WI38 (cell line): ENCODE measurements around the gene CLIC5.

ENCODE experiments used
- H3K4me3 ChIP-seq: 2 replicates; pipeline ENCODE4 v1.5.1; 2011; ENCODE audit warnings: low read depth, mild to moderate bottlenecking, control low read depth, low read length
- TF ChIP-seq, protein P1 (sequence below): IDR thresholded peaks from 2 replicates; pipeline ENCODE4 v1.5.1; 2012; ENCODE audit warnings: low read depth, mild to moderate bottlenecking, control low read depth, low read length

CLIC5 gene

DNA sequence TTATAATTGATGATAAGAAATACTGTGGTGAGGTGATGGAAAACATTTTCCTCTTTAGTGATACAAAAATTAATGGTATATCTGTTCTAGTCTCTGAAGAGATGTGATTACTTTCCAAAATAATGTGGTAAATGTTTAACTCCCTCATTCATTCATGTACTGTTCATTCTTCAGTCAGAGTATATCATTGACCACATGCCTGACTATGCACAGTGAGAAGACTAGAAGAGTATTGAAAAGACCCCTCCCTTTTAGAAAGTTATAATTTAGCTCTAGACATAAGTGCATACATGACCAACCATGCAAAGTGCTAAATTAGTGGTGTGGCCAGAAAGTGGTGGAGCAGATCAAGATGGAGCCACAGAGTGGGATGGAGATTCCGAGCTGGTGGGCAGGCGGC lies 133.0 kb downstream of the CLIC5 start:
- TF ChIP-seq, protein P1, sequence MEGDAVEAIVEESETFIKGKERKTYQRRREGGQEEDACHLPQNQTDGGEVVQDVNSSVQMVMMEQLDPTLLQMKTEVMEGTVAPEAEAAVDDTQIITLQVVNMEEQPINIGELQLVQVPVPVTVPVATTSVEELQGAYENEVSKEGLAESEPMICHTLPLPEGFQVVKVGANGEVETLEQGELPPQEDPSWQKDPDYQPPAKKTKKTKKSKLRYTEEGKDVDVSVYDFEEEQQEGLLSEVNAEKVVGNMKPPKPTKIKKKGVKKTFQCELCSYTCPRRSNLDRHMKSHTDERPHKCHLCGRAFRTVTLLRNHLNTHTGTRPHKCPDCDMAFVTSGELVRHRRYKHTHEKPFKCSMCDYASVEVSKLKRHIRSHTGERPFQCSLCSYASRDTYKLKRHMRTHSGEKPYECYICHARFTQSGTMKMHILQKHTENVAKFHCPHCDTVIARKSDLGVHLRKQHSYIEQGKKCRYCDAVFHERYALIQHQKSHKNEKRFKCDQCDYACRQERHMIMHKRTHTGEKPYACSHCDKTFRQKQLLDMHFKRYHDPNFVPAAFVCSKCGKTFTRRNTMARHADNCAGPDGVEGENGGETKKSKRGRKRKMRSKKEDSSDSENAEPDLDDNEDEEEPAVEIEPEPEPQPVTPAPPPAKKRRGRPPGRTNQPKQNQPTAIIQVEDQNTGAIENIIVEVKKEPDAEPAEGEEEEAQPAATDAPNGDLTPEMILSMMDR: no peak
- H3K4me3 ChIP-seq: no peak overlapping the region

DNA sequence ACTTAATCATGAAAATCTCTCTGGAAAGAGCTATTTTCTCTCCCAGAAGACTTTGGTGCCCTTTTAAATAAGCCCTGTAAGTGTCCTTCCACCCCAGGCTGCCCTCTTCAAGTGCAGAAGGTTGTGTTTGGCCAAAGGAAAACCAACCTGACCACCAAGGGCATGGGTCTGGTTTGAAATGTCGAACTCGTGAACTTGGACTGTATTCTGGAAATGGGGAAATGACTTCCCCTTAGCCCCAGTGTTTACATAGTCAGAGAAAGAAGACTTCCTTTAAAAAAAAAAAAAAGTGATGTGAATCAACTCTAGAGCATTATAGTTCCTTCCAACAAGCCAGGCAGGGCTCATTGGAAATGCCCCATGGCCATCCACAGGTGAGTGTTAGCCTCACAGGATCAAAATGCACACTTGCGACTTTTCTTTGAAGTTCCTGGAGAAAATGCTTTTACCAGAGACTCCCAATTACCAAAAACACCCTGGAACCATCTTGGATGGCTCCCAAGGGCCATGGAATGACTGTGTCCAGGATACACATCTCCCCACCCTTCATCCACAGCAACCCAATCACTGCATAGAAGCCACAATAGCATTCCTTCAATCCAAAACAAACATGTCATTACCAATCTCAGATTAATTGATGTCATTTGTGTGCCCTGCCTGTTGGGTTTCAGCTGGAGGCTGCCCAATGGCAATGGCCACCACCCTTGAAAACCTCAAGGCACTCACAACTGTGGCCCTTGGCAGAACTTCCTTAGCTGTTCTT lies 133.8 kb downstream of the CLIC5 start:
- TF ChIP-seq, protein P1: no peak
- H3K4me3 ChIP-seq: no peak overlapping the region

DNA sequence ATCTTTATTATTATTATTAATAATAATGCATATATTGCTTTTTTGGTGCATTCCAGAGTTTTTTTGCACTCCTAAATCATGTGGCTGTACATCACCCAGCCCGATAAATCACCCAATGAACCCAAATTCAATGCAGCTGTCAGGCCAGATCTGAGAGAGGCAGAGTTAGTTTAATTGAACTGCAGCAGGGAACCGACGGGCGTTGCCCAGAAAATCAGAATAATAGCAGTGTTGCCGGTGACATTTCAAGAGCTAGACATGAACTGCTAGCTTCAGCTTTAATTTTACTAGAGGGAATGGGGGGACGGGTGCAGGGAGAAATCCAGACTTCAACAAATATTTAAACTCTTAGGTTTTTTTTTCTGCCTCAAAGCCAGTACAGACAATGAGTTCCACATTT lies 135.0 kb downstream of the CLIC5 start:
- H3K4me3 ChIP-seq: no peak overlapping the region
- TF ChIP-seq, protein P1: no peak

DNA sequence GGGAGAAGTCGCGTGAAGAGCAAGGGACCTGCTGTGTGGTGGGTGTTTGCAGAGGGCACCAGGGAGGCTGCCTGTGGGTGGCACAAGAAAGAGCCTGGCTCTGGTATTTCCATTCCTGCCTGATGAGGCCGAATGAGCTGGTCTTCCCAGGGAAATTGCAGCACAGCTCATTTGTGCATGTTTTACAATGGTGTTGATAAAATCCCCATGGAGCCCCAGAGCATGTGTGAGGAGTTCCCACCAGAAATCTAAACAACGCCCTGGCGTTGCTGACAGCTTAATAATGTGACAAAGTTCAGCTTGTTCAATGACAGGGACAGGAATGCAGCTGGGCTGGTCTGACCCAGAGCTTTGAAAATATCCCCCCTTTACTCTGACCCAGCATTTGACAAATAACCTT lies 135.5 kb downstream of the CLIC5 start:
- no peak overlapping the region; the same call in 1 of the 2 replicates for H3K4me3 ChIP-seq
- TF ChIP-seq, protein P1: no peak

DNA sequence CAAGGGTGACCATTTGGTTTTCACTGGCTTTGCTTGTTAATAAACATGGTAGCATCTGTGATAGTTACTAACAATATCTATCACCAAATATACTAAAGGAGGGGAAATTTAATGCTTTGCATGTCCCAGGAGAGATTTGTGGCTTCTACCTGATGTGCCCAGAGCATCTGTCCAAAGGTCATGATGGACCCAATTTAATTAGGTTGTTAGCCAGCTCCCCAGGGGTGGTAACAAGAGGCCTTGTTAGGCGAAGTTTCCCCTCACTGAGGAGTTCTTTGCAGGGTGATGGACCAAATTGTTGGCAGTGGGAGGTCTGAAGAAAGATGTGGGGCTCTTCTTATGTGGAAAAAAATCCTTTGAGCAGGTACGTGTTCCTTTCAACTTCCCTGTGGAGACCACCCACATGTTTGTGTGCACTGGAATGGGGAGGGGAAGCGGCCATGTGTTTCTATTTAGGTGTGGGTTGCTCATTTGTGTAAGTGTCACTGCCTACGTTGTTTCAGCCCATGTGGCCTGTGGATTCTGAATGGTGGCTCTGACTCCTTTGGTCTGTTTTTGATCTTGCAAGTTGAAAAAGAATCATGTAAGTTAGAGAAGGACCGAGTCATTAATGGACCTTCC lies 137.6 kb downstream of the CLIC5 start:
- TF ChIP-seq, protein P1: no peak
- H3K4me3 ChIP-seq: no peak overlapping the region

DNA sequence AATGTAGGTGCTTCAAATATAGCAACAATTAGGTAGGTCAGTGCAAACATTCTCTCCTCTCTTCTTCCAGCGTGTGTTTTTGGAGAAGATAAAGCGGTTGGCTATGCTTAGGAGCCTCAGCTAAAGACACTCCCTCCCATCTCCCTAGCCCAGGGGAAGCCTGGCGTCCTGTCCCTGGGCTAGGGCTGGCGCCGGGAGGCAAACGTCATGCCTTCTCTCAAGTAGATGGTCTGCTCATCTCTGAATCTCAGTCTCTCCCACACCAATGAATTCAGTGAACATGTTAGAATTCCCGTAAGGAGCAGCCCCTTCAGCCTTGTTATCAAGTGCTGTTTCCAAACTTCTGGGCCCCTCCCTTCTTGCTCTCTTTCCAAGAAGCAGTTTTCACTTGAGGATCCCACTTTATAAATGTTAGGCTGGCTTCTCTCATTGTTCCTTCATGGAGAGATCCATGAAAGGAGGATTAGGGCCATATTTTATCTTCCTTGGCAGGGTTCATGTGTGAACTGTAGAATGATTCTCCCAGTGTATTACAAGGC lies 142.8 kb downstream of the CLIC5 start:
- no peak overlapping the region for H3K4me3 ChIP-seq
- TF ChIP-seq, protein P1: no peak

DNA sequence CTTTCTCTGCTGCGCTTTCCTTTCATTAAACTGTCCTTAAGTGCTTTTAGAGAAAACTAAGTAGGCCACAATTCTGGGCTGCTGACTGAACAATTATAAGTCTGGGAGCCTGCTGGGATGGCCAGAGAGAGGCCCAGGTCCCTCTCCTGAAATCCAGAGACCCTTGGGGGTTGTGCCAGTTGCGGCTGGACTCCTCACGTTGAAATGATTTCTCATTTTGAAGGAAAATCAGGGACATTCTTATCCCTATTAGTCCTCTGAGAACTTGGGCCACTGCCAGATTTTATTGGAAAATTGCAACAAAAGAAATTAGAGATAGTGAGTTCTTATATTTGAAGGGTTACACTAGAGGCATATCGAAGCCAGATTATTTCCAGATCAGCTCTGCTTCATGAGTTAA lies 145.1 kb downstream of the CLIC5 start:
- TF ChIP-seq, protein P1: no peak
- H3K4me3 ChIP-seq: no peak overlapping the region
